M059J (cell line): ENCODE measurements around the gene TGFB3. TPM values are rescaled to one million over a fixed set of nuclear protein-coding genes. Genes with fewer than 3 reads are reported as not detected.

Experiments
- DNase-seq: peaks from one replicate; pipeline ENCODE4 v3.0.0-alpha.2; 2012; ENCODE audit warnings: low read depth
- total RNA-seq: library from RNA; depleted of rRNA; stranded (reverse); fragments of >200 nt; shearing (Covaris generic); gene quantifications from 2 replicates; pipeline ENCODE4 v1.2.3, GENCODE V29; 2014

The TGFB3 gene
- total RNA-seq, 1 experiment from 2014 or later: 2.4 TPM

GRCh38 chr14:75987201-75987970 is 5.6 kb upstream of the TGFB3 start:
- DNase-seq: no peak

- DNase-seq: no peak
Measured at GRCh38 chr14:75986439-75986765, 4.6 kb upstream of the TGFB3 start.

- peak; percentile 81 for DNase-seq
Measured at GRCh38 chr14:75985618-75986438, 4.0 kb upstream of the TGFB3 start, which contains the start of gene IFT43. Gene IFT43, plus strand, starts transcription at chr14:75985763. Its CDS starts 24 bp downstream, at chr14:75985787.

GRCh38 chr14:75984674-75985073 is 2.9 kb upstream of the TGFB3 start:
- no peak for DNase-seq

- no peak for DNase-seq
Measured at GRCh38 chr14:75983019-75983358, 1.2 kb upstream of the TGFB3 start.

- peak; percentile 72 for DNase-seq
Measured at GRCh38 chr14:75982266-75983018, 647 bp upstream of the TGFB3 start.

- DNase-seq: no peak
Measured at GRCh38 chr14:75980856-75981255, 939 bp downstream of the TGFB3 start.

- no peak for DNase-seq
Measured at GRCh38 chr14:75979648-75980565, 1.9 kb downstream of the TGFB3 start.

- peak; percentile 45 for DNase-seq
Measured at GRCh38 chr14:75979071-75979571, 2.7 kb downstream of the TGFB3 start.

- no peak for DNase-seq
Measured at GRCh38 chr14:75978249-75978731, 3.5 kb downstream of the TGFB3 start.

GRCh38 chr14:75977582-75977943 is 4.2 kb downstream of the TGFB3 start:
- no peak for DNase-seq

- no peak for DNase-seq
Measured at GRCh38 chr14:75976826-75977581, 4.8 kb downstream of the TGFB3 start.

GRCh38 chr14:75972801-75973421 is 8.9 kb downstream of the TGFB3 start:
- no peak for DNase-seq

- no peak for DNase-seq
Measured at GRCh38 chr14:75971509-75971908, 10.3 kb downstream of the TGFB3 start.

GRCh38 chr14:75970989-75971388 is 10.8 kb downstream of the TGFB3 start:
- DNase-seq: no peak

GRCh38 chr14:75969891-75970290 is 11.9 kb downstream of the TGFB3 start:
- DNase-seq: peak; percentile 36

GRCh38 chr14:75969126-75969525 is 12.7 kb downstream of the TGFB3 start:
- DNase-seq: no peak

GRCh38 chr14:75968456-75968855 is 13.3 kb downstream of the TGFB3 start:
- no peak for DNase-seq

- DNase-seq: no peak
Measured at GRCh38 chr14:75967866-75968265, 13.9 kb downstream of the TGFB3 start.

- DNase-seq: no peak
Measured at GRCh38 chr14:75961662-75962061, 20.1 kb downstream of the TGFB3 start.
